Cardiac septum (tissue), 1 donor: ENCODE data around the gene PTPRK. TPM values are rescaled to one million over a fixed set of nuclear protein-coding genes. Genes with fewer than 3 reads are reported as not detected.

Source experiments
- DNase-seq: peaks from one replicate; pipeline ENCODE4 v3.0.0-alpha.2; 2020; ENCODE audit warnings: low spot score
- intact Hi-C: fragments of 100-400 bp; cut with DNase I; formaldehyde crosslinking; loops from one replicate; pipeline ENCODE4 v1.14.0; 2022
- total RNA-seq: library from RNA; stranded (reverse); fragmentation: NEBNext Ultra II Directional; extraction: Animal tissue kit (Norgen Biotek cat#: 25700); gene quantifications from one replicate; pipeline ENCODE4 v1.2.1, GENCODE V29; 2021
- donor health status: DM: no; HTN: no; CAD: no.

Gene PTPRK
- total RNA-seq, 1 donor from 2014 or later = 51.4 TPM

DNA sequence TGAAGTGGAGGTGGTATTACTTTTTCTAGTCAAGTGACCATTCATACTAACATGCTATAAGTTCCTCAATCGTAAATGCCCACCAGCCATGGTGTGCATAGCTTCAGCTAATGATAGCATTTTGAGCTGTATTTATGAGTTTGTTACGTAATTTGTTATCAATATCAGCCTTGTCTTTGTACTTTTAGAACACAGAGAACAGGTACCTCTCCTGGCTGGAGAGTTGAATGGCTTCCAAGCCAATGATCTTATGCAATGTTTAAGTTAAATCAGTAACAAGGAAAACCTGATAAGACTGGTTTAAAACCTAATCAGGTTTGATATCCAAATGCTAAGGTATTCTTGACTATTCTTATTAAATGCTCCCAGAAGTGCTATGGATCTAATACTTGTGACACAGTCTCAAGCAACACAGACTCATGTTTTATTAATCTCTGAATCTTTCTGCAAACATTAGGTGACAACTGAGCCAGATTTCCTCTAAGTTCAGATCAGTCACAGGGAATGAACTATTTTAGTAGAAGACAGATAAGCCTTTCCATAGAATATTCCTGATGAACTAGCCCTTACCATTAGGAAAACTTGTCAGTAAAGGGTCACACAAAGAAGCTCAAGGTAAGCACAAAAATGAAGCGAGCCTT, 154.8 kb downstream of the PTPRK start:
- intact Hi-C loops = no loop called here
- no peak for DNase-seq

DNA sequence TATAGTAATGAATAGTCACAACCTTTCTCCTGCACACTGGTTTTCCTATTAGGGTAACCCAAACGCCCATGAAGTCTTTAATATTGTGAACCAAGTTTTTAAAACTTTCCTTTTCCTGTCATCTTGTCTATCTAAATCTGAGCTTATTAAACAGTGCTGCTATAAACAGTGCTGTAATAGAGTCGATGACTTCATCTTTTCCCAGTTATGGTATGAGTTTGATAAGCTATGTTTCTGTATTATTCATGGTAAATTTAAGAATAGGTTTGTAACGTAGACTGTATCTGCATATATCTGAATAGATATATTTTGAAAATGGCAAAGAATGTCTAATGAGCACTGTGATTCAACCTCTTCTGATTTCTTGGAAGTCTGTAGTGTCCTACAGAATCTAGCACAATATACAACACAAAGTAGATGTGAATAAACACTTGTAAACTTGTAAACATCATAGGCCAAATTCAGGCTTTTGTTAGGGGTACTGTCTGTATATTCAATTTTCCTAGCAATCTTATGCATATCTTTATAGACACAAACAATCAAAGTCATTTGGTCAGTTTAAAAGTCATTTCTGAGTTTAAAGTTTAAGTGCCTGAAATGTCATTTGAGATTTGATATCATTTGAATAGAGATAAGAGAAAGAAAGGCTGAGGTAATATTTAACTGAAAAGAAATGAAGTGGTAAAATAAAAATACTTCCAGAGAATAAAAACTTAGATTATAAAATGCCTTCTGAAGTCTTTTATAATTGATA, 155.5 kb downstream of the PTPRK start:
- intact Hi-C loops = no loop called here
- DNase-seq = no peak

DNA sequence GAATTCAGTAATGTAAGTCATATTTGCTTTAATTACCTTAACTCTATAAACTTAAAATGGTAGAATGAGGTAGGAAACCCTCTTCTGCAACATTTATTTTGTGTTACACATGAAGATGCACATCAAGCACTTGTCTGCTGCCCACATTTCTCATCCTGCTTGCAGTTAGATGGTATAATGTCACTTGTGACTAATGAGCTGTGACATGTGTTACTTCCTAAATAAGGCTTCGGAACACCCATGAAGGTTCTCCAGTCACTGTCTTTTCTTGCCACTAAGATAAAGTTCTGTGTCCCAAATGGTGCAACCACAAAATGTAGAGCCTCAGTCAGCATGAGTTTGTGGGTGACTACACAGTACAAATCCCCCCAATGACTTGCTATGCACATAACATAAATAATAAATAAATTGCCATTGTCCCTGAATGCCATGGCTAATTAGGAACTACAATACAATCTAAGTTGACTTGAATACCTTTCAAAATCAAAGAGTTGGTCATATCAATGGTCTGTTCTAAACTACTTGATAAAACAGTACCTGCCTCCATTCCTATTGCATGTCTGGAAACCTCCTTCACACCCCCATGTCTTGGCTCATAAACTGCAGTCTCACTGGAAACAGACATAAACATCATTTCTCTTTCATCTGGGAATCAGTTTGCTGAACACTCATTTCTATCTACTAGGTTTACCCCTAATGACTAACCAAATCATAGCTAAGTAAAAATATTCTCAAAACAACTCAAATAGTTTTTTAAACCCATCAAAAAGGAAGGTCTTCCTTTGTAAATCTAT, 157.2 kb downstream of the PTPRK start:
- intact Hi-C loops = no loop called here
- no peak for DNase-seq

DNA sequence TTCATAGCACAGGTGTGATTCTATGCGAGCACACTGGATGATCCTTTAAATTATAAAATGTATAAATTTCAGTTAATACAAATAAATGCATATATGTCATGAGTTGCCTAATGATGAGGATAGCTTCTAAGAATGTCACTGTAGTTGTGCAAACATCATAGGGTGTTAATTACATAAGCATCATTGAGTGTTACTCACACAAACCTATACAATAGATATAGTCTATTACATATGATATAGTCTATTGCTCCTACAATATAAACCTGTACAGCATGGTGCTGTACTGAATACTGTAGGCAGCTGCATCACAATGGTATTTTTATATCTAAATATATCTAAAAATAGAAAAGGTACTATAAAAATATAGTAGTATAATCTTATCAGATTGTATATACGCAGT, 159.0 kb downstream of the PTPRK start:
- intact Hi-C loops = no loop called here
- DNase-seq = no peak

DNA sequence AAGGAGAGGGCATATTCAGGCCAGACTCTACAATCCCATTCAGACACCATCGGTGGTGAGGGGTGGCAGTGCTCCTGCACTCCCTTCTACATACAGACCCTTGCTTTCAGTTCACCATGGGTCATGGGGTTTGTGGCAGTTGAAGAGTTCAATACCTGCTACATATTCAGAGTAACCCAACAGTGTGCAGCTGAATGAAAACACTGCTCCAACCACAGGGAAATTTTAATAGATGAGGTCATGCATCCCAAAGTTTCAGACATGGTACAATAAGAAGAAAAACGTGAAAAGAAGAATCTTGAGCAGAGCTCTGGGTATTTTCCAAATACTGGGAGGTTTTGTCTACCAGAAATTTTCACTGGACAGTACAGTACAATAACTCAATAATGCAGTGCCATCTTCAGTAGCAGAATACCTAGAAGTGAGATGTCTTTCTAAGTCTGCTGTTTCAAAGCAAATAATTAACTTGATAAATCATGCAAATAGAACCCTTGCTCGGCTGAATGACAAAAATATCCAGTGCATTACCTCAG, 162.1 kb downstream of the PTPRK start:
- DNase-seq = no peak
- intact Hi-C loops = no loop called here

DNA sequence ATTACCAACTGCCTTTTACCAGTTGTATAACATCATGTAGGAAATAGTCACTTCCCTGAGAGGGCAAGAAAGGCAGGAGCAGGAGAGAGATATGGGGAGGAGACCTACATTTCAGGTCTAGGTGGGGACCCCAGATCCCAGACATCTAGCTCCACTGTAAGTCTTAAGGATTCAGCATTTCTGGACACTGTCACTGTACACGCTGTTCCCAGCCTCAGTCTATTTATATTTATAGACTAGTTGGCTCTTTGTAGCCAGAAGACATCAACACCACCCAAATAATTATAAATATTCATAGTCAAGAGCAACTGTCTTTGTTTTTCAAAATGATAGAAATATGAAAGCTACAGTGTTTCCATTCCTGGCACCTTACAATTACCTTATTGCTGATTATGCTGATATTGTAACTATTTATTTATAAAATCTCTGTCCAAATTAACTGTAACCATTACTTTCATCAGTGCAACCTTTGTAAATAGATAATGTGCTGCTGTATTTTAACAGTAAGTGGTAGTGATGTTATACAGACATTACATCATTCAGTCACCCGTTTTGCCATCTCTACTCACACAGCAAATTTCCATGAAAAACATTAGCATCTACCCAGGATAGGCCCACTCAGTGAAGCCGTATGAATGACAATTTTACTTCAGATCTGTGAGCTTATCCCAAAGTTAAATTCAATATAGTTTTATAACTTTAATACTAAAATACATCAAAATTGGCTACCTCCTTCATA, 162.8 kb downstream of the PTPRK start:
- intact Hi-C loops = no loop called here
- no peak for DNase-seq

DNA sequence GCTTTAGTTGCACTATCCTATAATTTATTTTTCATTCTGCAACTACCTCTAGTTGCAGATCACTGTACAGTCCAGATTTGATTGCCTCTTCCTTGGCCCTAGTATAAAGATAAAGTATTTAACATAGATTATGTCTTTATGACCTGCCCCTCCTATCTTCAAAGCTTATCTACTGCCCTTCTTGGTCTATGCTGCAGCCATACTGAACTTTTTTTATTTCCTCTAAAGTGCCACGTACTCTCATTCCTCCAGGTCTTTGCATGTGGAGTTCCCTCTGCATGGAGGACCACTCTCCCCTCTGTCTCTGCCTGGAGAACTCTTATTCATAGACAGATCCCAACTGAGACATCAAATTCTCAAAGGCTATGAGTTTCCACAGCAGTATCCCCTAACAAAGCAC, 168.0 kb downstream of the PTPRK start:
- DNase-seq = no peak
- intact Hi-C loops = no loop called here

DNA sequence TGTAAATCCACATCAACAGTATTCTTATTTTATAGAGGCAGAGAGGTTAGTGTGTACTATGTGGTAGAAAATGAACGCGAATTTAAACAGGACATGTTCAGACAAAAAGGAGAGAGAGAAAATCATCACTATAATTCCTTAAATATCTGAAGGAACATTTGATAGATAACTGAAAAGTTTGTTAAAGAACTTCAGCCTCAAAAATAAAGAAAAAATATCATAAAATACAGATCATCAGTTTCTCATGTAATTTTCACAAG, 169.2 kb downstream of the PTPRK start:
- no peak for DNase-seq
- intact Hi-C loops = no loop called here

DNA sequence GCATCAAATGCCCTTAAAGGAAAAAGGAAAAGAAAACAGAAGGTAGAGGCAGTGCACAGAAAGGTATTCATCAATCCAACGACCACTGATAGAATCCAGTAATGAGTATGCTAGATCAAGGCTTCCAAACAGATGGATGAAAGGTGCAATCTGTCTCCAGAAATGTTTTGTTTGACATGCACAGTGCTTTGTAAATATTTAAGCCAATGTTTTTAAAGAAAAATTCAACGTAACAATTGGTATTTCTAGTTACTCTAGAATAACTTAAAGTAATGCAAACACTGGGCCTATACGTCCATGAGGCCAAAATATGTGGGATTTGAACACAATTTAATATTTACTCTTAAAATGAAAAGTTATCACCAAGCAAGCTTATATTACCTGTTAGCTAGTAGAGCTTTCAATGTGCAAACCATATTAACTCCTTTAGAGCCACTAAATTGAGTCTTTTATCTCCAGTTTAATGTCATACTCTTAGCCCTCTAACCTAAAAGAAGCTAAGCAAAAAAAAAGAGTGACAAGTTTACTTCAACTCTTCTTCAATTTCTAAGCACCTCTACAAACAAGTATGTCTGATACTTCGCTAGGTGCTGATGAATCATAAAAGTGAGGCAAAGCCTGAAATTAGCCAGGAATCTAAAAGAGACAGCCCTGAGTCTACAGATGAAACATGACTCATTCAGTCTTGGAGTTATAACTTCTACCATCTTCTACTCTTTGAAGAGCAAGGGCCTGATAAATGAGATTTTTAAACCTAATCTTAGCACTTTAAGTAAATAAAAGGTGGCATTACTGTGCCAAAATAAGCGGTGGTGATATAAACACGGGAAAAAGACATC, 169.8 kb downstream of the PTPRK start:
- intact Hi-C loops = no loop called here
- DNase-seq = no peak

DNA sequence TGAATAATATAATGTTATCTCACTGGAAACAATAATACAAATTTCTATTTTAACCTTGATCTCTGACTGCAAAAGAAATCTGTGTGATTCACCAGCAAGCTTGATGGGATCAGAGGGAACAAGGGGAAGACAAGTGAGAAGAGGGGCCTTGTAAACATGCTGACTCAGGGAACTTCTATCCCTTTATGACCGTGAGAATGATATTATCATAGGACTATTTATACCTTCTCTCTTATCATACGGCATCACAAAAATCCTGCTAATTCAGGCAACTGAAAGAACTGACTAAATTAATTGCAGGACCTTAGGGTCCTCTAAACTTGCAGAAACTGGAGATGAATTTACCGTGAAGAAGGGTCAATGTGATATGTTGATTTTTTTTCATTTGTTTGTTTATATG, 173.3 kb downstream of the PTPRK start:
- no peak for DNase-seq
- intact Hi-C loops = no loop called here

DNA sequence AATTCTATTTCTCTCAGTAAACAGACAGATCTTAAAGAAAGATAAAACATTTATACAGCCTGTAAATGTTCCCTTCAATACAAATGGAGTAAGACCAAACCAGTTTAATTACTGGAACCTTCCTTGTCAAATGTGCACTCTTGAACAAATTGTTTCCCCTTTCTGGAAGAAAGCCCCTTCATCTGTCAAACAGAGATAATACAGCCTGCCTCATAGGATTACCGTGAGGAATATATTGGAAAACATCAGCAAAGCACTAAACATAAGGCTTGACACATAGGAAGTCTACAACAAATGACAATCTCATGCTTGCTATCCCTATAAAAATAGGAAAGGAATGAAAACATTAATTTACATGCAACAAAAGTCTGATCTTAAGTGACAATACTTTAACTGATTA, 173.8 kb downstream of the PTPRK start:
- intact Hi-C loops = no loop called here

DNA sequence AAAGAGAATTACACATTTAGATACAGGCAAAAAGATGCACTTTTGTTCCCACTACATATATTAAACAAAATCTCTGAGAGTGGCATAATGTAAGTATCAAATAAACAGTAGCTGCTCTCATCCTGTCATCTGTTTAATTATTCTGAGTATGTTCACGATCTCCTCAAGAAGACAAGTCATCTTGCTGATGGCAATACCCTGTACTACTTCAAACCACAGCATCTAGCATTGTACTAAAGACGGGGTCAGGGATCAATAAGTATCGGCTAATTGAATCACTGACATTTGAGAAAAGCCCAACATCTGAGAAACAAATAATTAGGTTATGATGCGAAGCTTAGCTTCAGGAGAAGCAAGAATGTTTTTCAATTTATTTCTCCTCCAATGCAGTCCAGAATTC, 175.1 kb downstream of the PTPRK start:
- intact Hi-C loops = no loop called here
- no peak for DNase-seq

More for the DNA sequence above, 173.8 kb downstream of the PTPRK start:
- DNase-seq = no peak

DNA sequence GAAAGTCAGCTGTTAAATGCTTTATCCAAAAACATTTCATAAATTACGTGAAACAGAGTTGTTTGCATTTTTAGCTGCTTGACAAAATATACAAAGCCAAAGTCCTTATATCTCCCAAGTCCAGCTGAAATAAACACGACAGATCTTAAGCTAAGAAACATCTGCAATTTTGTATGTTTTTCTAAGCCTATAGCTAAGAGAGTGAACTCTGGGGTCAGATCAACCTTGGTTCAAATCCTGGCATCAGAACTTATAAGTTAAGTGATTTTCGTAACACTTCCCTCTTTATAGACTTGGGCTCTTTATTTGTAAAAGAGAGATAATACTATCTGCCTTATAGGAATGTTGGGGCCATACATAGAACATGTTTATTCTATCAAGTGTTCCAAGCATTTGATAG, 176.7 kb downstream of the PTPRK start:
- no peak for DNase-seq
- intact Hi-C loops = no loop called here

DNA sequence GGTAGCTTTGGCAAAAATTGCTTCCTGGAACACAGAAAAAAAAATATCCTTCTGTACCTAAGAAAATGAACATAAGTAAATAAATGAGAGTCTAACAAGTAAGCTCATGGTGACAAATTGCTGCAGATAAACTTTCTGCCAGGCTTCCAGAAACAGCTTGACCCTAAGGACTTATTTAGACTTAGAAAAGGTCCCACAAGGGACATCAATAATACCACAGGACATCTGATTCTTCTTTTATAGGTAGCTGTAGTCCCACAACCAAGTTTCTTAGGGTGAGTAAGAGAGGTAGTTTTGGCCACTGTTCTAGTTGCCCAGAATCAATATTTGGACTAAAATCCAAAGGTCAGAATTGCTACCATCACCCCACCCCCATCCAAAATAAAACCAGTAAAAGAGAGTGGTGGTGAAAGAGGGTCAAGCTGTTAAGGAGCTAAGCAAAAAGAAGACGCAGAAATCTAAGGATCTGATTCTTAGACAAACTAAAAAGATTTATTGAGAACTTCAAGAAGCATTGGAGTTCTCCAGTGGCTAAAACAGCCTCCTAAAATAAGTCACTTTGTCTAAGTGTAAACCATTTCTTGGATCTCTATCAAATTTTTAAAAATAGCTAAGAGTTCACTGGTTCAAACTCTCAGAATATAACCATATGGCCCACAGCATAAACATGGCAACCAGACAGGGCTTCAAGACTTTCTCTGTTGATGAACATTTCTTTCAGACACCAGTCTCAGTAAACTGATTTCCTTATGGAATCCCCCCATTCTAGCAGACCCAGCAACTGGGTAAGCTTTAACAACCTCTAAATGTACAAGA, 180.6 kb downstream of the PTPRK start:
- DNase-seq = no peak
- intact Hi-C loops = loop anchor here (10.0 kb wide), 2 partner anchors 145 to 175 kb away; no protein-coding TSS in a partner anchor

DNA sequence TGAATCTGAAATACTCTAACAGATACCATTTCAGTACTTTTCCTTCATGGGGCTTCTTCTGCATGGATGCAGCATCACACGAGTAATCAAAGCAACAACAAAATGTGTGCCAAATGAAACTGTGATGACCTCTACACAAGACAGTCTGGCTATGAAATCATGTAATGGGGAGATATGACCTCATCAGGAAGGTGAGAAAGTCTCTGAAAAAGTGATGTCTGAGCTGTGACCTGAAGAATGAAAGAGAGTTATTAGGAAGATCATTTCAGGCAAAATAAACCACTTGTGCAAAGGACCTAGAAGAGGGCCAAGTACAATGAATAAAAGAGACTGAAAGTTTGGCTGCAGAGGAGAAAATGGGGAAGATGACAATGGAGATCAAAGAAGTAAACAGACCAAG, 182.8 kb downstream of the PTPRK start:
- DNase-seq = no peak
- intact Hi-C loops = loop anchor here (10.0 kb wide), 2 partner anchors 147 to 177 kb away; no protein-coding TSS in a partner anchor

DNA sequence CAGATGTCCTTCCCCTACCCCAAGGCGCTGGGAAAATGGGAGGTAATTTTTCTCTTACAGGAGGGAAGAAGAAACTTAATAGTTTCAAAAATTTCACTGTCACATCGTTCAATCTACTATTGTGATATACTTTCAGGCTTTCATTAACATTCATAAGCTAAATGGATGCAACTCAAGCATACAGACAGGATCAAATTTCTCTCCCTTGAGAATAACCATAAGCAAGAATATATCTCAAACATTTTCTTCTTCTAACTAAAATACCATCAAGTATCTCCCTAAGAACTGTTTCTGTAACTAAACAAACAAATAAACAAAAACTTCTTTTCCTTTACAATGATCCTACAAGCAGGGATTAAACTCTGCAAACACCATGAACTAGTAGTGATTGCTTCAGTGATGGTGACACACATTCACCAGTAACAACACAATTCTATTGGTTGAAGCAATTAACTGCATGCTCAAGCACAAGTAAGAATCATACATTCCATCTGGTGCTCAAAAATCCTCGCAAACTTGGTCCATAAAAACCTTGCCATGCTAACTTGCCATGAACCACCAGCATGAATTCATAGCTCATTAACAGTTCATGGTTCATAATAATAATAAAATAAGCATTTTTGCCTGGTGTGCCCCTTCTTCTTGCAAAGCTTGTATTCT, 183.8 kb downstream of the PTPRK start:
- DNase-seq = no peak
- intact Hi-C loops = loop anchor here (10.0 kb wide), 2 partner anchors 148 to 178 kb away; no protein-coding TSS in a partner anchor

DNA sequence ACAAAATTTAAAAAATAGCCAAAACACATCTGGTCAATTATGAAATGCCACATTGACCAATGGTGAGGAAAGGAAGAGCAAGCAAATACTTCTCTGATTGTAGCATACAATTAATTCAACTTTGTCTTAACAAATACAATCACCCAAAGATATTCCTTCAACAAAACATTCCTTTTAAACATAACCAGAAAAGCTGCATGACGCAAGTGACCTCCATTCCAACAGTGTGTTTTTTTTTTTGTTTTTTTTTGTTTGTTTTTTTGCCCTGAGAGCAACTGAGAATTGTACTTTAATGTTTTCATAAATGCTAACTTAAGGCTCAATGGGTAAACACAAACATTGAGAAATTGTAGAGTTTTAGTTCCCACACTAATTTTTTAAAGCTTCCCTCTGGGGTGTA, 184.4 kb downstream of the PTPRK start:
- intact Hi-C loops = loop anchor here (10.0 kb wide), 2 partner anchors 149 to 179 kb away; no protein-coding TSS in a partner anchor

More for the DNA sequence above, 184.4 kb downstream of the PTPRK start:
- no peak for DNase-seq
